OCI-LY3 (cell line): ENCODE results near the gene TMEM94.

Source experiments
- EZH2phosphoT487 ChIP-seq: fragments of 200-600 bp; shearing (Covaris generic); IDR thresholded peaks from 2 replicates; pipeline ENCODE4 v1.6.1; 2018; ENCODE audit warnings: antibody characterized with exemption, mixed run types, low read depth
- TF ChIP-seq, protein P1 (sequence below): fragments of 200-600, 300-600 bp; sonication (generic); IDR thresholded peaks from 2 replicates; pipeline ENCODE4 v1.5.1; 2014; ENCODE audit warnings: antibody characterized with exemption, low read length, low read depth

GRCh38 chr17:75486951-75487350, 30.5 kb downstream of the TMEM94 start:
- TF ChIP-seq, protein P1, sequence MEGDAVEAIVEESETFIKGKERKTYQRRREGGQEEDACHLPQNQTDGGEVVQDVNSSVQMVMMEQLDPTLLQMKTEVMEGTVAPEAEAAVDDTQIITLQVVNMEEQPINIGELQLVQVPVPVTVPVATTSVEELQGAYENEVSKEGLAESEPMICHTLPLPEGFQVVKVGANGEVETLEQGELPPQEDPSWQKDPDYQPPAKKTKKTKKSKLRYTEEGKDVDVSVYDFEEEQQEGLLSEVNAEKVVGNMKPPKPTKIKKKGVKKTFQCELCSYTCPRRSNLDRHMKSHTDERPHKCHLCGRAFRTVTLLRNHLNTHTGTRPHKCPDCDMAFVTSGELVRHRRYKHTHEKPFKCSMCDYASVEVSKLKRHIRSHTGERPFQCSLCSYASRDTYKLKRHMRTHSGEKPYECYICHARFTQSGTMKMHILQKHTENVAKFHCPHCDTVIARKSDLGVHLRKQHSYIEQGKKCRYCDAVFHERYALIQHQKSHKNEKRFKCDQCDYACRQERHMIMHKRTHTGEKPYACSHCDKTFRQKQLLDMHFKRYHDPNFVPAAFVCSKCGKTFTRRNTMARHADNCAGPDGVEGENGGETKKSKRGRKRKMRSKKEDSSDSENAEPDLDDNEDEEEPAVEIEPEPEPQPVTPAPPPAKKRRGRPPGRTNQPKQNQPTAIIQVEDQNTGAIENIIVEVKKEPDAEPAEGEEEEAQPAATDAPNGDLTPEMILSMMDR, result no peak
- no peak for TF ChIP-seq EZH2phosphoT487
